Stimulated activated naive CD4-positive, alpha-beta T cell treated with Interleukin-2 at 50 U/mL for 16 hours (primary cell): ENCODE data around the gene GPR84.

ENCODE experiments used
- DNase-seq: peaks from one replicate; lab custom pipeline; 2025; lab: John Stamatoyannopoulos, UW

GPR84 gene

GRCh38 chr12:54364413-54364812 is at the start of gene GPR84:
Gene GPR84 (minus strand): TSS chr12:54364486. CDS start chr12:54363851, 635 bp downstream.
- DNase-seq, result peak; percentile 13

- DNase-seq, result peak; percentile 63
These were observed 49.3 kb upstream of the GPR84 start for GRCh38 chr12:54413284-54414190.

GRCh38 chr12:54412786-54413185 is 48.5 kb upstream of the GPR84 start:
- DNase-seq, result no peak

GRCh38 chr12:54412348-54412747 is 48.1 kb upstream of the GPR84 start:
- no peak for DNase-seq

- peak; percentile 53 for DNase-seq
These were observed 47.3 kb upstream of the GPR84 start for GRCh38 chr12:54411391-54412241.

GRCh38 chr12:54409267-54409666 is 45.0 kb upstream of the GPR84 start:
- DNase-seq, result no peak

GRCh38 chr12:54407183-54407905 is 43.1 kb upstream of the GPR84 start:
- no peak for DNase-seq

GRCh38 chr12:54405573-54405972 is 41.3 kb upstream of the GPR84 start:
- no peak for DNase-seq

GRCh38 chr12:54405106-54405505 is 40.8 kb upstream of the GPR84 start:
- no peak for DNase-seq

GRCh38 chr12:54404061-54405004 is 40.0 kb upstream of the GPR84 start:
- peak; percentile 46 for DNase-seq

GRCh38 chr12:54401119-54401518 is 36.8 kb upstream of the GPR84 start:
- no peak for DNase-seq

GRCh38 chr12:54398995-54399793 is 34.9 kb upstream of the GPR84 start:
- DNase-seq, result peak; percentile 75

GRCh38 chr12:54398218-54398617 is 33.9 kb upstream of the GPR84 start:
- DNase-seq, result no peak

GRCh38 chr12:54397157-54397556 is 32.9 kb upstream of the GPR84 start:
- DNase-seq, result no peak

- DNase-seq, result no peak
These were observed 31.3 kb upstream of the GPR84 start for GRCh38 chr12:54395545-54395944.

GRCh38 chr12:54394986-54395385 is 30.7 kb upstream of the GPR84 start:
- no peak for DNase-seq

- no peak for DNase-seq
These were observed 30.0 kb upstream of the GPR84 start for GRCh38 chr12:54394281-54394719.

GRCh38 chr12:54393743-54394142 is 29.5 kb upstream of the GPR84 start:
- no peak for DNase-seq

GRCh38 chr12:54393207-54393609 is 28.9 kb upstream of the GPR84 start:
- no peak for DNase-seq
